Astrocyte (in vitro differentiated cells and primary cell): ENCODE measurements around the gene PLEK2. TPM values are rescaled to one million over a fixed set of nuclear protein-coding genes. Genes with fewer than 3 reads are reported as not detected.

Experiments
- DNase-seq: peaks from one replicate; pipeline ENCODE4 v3.0.0-alpha.2; 2010; ENCODE audit warnings: low read depth
- FAIRE-seq: peaks from 2 replicates; lab custom pipeline; 2011; peaks lifted over from hg19 to GRCh38; lab: Jason Lieb, UNC
- H2AFZ ChIP-seq: 2 replicates; pipeline ENCODE4 v1.6.0; 2012; ENCODE audit warnings: low read depth, low read length, inconsistent platforms
- H3K27ac ChIP-seq: 2 replicates; pipeline ENCODE4 v1.5.1; 2011; ENCODE audit warnings: low read depth, low read length, inconsistent platforms
- H3K27me3 ChIP-seq: 2 replicates; pipeline ENCODE4 v1.6.0; 2011; ENCODE audit warnings: low read length, inconsistent platforms; ENCODE audit not compliant: insufficient read depth
- H3K36me3 ChIP-seq: 2 replicates; pipeline ENCODE4 v1.5.1; 2011; ENCODE audit warnings: low read length, inconsistent platforms; ENCODE audit not compliant: insufficient read depth
- H3K4me1 ChIP-seq: 2 replicates; pipeline ENCODE4 v1.5.1; 2011; ENCODE audit warnings: low read length, inconsistent platforms; ENCODE audit not compliant: insufficient read depth
- H3K4me2 ChIP-seq: 2 replicates; pipeline ENCODE4 v1.6.0; 2012; ENCODE audit warnings: low read length, inconsistent platforms
- H3K4me3 ChIP-seq: 2 replicates; pipeline ENCODE4 v1.5.1; 2011; ENCODE audit warnings: low read depth, mild to moderate bottlenecking, low read length, inconsistent platforms; ENCODE audit not compliant: insufficient read depth
- H3K79me2 ChIP-seq: 2 replicates; pipeline ENCODE4 v1.6.0; 2012; ENCODE audit warnings: mild to moderate bottlenecking, low read length, inconsistent platforms; ENCODE audit not compliant: insufficient read depth
- H3K9ac ChIP-seq: 2 replicates; pipeline ENCODE4 v1.6.0; 2012; ENCODE audit warnings: mild to moderate bottlenecking, low read length, inconsistent platforms
- H3K9me3 ChIP-seq: 2 replicates; pipeline ENCODE4 v1.5.1; 2012; ENCODE audit warnings: low read depth, mild to moderate bottlenecking, low read length, inconsistent platforms; ENCODE audit not compliant: insufficient read depth
- H4K20me1 ChIP-seq: 2 replicates; pipeline ENCODE4 v1.6.0; 2012; ENCODE audit warnings: low read length, inconsistent platforms; ENCODE audit not compliant: insufficient read depth
- H3K27ac Mint-ChIP-seq: one replicate; pipeline ENCODE4 v1.8.0; 2021; ENCODE audit warnings: mild to moderate bottlenecking, mixed read lengths; ENCODE audit not compliant: unreplicated experiment
- H3K27me3 Mint-ChIP-seq: one replicate; pipeline ENCODE4 v1.8.0; 2021; ENCODE audit warnings: low read depth, mixed read lengths; ENCODE audit not compliant: unreplicated experiment
- H3K36me3 Mint-ChIP-seq: one replicate; pipeline ENCODE4 v1.8.0; 2021; ENCODE audit warnings: low read depth, mixed read lengths; ENCODE audit not compliant: unreplicated experiment
- H3K4me1 Mint-ChIP-seq: one replicate; pipeline ENCODE4 v1.8.0; 2021; ENCODE audit warnings: low read depth, mixed read lengths; ENCODE audit not compliant: unreplicated experiment
- H3K4me3 Mint-ChIP-seq: one replicate; pipeline ENCODE4 v1.8.0; 2021; ENCODE audit warnings: mild to moderate bottlenecking, moderate library complexity, mixed read lengths; ENCODE audit not compliant: unreplicated experiment
- H3K9me3 Mint-ChIP-seq: one replicate; pipeline ENCODE4 v1.8.0; 2021; ENCODE audit warnings: mild to moderate bottlenecking, mixed read lengths; ENCODE audit not compliant: unreplicated experiment
- EZH2 ChIP-seq: IDR thresholded peaks from 2 replicates; pipeline ENCODE4 v1.6.1; 2012; ENCODE audit warnings: mild to moderate bottlenecking, low read length, inconsistent platforms; ENCODE audit not compliant: insufficient read depth
- total RNA-seq: library from RNA; stranded (reverse); gene quantifications from 2 replicates; pipeline ENCODE4 v1.2.1, GENCODE V29; 2021
- TF ChIP-seq, protein P1 (sequence below): IDR thresholded peaks from 2 replicates; pipeline ENCODE4 v1.5.1; 2011; ENCODE audit warnings: low read depth, mild to moderate bottlenecking, inconsistent platforms, low read length, moderate library complexity; ENCODE audit not compliant: insufficient read depth

PLEK2 gene
- total RNA-seq, 1 donor from 2014 or later, result 1.3 TPM

DNA sequence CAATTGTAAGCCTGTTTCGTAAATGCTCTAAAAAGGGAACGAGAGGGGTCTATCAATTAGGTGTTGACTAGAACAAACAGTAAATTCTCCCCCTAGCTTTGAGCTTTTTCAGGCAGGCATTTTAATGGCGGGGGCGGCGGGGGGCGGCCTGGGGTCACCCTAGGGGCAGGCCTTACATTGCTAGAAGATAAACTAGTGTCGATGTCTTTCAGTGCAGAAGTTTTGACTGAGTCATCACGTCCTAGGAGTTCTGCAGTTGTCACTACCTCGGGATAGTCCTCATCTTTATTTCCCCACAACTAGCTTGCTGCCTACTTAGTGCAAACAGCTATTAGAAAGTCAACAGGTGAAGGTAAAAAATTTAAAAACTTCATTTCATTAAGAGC is 54.0 kb downstream of the PLEK2 start:
- no peaks in the 10 kb centered on the region for H3K9me3 Mint-ChIP-seq
- peak; percentile 32 for DNase-seq

DNA sequence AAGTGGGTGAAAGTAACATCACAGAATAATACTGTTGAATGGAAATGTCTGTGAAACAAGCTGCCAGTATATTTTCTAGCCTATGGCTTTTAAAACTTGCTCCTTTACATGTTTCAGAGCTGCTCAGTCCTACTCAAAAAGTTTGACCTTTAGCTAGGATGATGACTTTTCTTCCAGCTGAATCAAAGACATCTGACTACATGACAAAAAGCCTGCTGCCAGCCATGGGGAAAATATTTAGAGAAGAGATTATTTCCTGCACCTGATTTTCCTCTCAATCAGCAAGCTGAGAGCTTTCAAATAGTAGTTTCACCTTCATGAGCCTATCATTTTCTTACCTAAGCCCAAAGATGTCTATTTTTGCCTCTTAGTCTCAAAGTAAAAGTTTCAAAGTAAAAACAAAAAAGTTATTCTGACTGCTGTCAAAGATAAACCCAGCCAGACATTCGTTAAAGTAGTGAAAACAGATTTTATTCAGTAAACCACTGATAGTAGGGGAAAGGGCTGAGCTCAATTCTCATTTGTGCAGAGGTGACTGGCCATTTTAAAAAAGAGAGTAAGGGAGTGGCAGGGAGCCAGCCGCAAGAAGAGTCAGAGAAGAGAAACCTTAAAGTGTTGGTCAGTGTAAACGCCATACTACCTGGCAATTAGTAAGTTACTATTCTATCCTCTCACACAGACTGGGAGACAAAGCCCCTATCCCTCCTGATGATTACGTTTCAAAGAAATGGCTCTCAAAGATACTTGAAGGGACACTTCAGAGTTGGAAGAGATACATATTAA is 54.6 kb downstream of the PLEK2 start:
- TF ChIP-seq EZH2, result no peak
- TF ChIP-seq, protein P1, sequence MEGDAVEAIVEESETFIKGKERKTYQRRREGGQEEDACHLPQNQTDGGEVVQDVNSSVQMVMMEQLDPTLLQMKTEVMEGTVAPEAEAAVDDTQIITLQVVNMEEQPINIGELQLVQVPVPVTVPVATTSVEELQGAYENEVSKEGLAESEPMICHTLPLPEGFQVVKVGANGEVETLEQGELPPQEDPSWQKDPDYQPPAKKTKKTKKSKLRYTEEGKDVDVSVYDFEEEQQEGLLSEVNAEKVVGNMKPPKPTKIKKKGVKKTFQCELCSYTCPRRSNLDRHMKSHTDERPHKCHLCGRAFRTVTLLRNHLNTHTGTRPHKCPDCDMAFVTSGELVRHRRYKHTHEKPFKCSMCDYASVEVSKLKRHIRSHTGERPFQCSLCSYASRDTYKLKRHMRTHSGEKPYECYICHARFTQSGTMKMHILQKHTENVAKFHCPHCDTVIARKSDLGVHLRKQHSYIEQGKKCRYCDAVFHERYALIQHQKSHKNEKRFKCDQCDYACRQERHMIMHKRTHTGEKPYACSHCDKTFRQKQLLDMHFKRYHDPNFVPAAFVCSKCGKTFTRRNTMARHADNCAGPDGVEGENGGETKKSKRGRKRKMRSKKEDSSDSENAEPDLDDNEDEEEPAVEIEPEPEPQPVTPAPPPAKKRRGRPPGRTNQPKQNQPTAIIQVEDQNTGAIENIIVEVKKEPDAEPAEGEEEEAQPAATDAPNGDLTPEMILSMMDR, result no peak
- H3K79me2 ChIP-seq, result peaks cover 93% of the 10 kb centered on the region
- peaks cover 23% of the 10 kb centered on the region for H3K4me1 ChIP-seq
- H3K27me3 ChIP-seq, result no peaks in the 10 kb centered on the region
- H3K27ac Mint-ChIP-seq, result no peak overlapping the region
- no peak overlapping the region for H3K27ac ChIP-seq
- peaks cover 23% of the 10 kb centered on the region for H3K4me1 Mint-ChIP-seq
- peak overlapping the region; percentile 98 for H3K9ac ChIP-seq
- H3K9me3 ChIP-seq, result no peaks in the 10 kb centered on the region
- H3K4me3 Mint-ChIP-seq, result peak overlapping the region; percentile 97
- no peaks in the 10 kb centered on the region for H3K27me3 Mint-ChIP-seq
- DNase-seq (no peak), FAIRE-seq (no peak)
- peaks cover 75% of the 10 kb centered on the region for H4K20me1 ChIP-seq
- peaks cover 6% of the 10 kb centered on the region for H3K36me3 ChIP-seq
- no peaks in the 10 kb centered on the region for H3K36me3 Mint-ChIP-seq
- H3K9me3 Mint-ChIP-seq, result no peaks in the 10 kb centered on the region
- no peak overlapping the region for H2AFZ ChIP-seq
- H3K4me3 ChIP-seq, result peak overlapping the region; percentile 99
- peak overlapping the region; percentile 96 for H3K4me2 ChIP-seq

More for the DNA sequence above, 54.0 kb downstream of the PLEK2 start:
- H3K36me3 Mint-ChIP-seq, result no peaks in the 10 kb centered on the region
- H3K4me1 Mint-ChIP-seq, result peaks cover 24% of the 10 kb centered on the region
- peaks cover 94% of the 10 kb centered on the region for H3K79me2 ChIP-seq
- no peak overlapping the region for H2AFZ ChIP-seq
- no peak overlapping the region for H3K27ac ChIP-seq
- FAIRE-seq, result no peak
- no peak for TF ChIP-seq EZH2
- TF ChIP-seq, protein P1, result no peak
- H3K36me3 ChIP-seq, result peaks cover 3% of the 10 kb centered on the region
- peak overlapping the region; percentile 99 for H3K4me3 ChIP-seq
- H3K4me2 ChIP-seq, result peak overlapping the region; percentile 96
- no peaks in the 10 kb centered on the region for H3K9me3 ChIP-seq
- H3K4me1 ChIP-seq, result peaks cover 23% of the 10 kb centered on the region
- H3K4me3 Mint-ChIP-seq, result peak overlapping the region; percentile 97
- no peaks in the 10 kb centered on the region for H3K27me3 ChIP-seq
- peak overlapping the region; percentile 99 for H3K27ac Mint-ChIP-seq
- H3K9ac ChIP-seq, result peak overlapping the region; percentile 98
- H3K27me3 Mint-ChIP-seq, result no peaks in the 10 kb centered on the region
- H4K20me1 ChIP-seq, result peaks cover 78% of the 10 kb centered on the region

DNA sequence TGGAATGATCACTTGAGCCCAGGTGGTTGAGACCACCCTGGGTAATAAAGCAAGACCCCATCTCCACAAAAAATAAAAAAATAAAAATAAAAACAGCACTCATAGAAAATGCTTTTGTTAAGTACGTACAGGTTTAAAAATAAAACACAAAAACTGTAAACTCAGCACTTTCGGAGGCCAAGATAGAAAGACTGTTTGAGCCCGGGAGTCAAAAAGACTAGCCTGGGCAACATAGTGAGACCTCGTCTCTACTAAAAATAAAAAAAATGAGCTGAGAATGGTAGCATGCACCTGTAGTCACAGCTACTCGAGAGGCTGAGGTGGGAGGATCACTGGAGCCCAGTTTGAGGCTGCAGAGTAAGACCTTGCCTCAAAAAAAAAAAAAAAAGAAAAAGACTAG is 59.9 kb downstream of the PLEK2 start:
- Mint-ChIP-seq H3K36me3 (peaks cover 4% of the 10 kb centered on the region), H3K4me1 (peaks cover 4% of the 10 kb centered on the region), H3K9me3 (no peaks in the 10 kb centered on the region), H3K27me3 (no peaks in the 10 kb centered on the region), H3K4me3 (no peak overlapping the region), H3K27ac (no peak overlapping the region)
- Histone ChIP-seq H3K36me3 (peaks cover 41% of the 10 kb centered on the region), H3K4me2 (no peak overlapping the region), H3K9ac (no peak overlapping the region), H3K9me3 (no peaks in the 10 kb centered on the region), H3K79me2 (peaks cover 62% of the 10 kb centered on the region), H4K20me1 (peaks cover 46% of the 10 kb centered on the region), H2AFZ (no peak overlapping the region), H3K27ac (no peak overlapping the region), H3K4me1 (no peaks in the 10 kb centered on the region), H3K4me3 (no peak overlapping the region), H3K27me3 (no peaks in the 10 kb centered on the region)
- DNase-seq (no peak), FAIRE-seq (no peak)
- TF ChIP-seq, protein P1, result no peak
- TF ChIP-seq EZH2, result no peak
